Islet precursor cell (in vitro differentiated cells): ENCODE measurements around the gene TMEM178A.
"Not testable (repeated sequence)": the region's sequence is repeated elsewhere in the genome, so short reads cannot be mapped to it uniquely, and the experiment has no call there.

Source experiments
- DNase-seq: peaks from one replicate; pipeline ENCODE4 v3.0.0-alpha.2; 2018

TMEM178A gene

DNA sequence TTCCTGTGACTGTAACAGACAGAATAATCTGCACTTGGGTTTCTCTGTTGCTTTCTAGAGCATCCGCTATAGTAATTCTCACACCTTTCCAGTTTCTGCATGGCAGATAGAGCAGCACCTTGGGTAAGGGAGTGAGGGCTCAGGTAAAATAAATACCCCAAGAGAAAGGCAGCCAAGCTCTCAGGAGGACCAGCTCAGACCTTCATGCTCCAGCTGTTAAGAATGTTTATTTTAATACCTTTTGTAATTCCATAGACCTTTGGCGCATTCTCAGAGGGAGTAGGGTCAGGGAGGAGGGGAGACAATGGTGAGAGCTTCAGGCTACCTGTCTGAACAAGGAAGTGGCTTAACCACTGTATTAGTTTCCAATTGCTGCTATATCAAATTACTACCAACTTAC is 16.2 kb upstream of the TMEM178A start:
- no peak for DNase-seq

DNA sequence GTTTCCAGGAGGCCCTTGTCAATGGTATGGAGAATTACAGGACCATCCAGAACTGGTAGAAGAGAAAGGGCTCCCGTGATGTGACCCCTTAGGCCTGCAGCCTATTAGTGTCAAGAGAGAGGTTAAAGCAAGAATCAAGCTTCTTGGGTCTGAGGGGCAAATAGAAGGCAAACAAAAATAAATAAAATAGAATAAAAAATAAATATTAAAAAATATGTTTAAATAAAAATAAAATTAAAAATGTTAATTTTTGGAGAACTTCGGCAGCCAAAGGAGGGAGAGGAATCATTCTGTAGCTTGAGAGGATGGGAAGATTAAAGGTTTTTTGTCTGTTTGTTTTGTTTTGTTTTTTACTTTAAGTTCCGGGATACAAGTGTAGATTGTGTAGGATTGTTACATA is 15.2 kb upstream of the TMEM178A start:
- no peak for DNase-seq

DNA sequence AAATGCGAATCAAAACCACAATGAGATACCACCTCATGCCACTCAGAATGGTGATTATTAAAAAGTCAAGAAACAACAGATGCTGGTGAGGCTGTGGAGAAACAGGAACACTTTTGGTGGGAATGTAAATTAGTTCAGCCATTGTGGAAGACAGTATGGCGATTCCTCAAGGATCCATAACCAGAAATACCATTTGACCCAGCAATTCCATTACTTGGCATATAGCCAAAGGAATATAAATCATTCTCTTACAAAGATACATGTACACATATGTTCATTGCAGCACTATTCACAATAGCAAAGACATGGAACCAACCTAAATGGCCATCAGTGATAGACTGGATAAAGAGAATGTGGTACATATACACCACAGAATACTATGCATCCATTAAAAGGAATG is 9.5 kb upstream of the TMEM178A start:
- not testable (repeated sequence) for DNase-seq

DNA sequence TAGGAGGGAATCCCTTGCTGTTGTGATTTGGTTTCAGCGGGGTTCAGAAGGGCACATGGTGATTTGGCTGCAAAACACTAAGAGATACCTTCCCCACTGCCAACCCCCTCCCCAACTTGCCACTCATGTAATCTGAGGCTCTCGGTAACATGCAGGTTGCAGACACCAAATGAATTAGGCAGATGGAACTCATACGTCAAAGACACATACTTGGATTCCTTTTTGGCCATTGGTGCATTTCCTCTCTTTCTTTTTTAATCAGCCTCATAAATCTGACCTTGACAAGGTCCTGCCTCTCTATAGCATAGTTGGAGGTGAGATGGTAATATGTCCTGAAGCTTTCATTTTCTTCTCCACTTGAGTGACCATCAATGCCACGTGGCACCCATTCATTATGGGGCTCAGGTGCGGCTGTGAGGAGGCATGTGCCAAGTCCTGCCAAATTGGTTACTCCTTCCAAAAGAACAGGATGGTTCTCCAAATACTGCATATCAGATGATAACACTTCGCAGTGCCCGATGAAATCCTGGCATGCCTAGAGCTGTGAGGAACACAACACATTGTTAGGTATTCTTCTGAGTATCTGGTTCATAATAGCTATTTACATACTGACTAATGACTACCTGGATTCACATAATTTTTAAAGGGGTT is 8.3 kb upstream of the TMEM178A start:
- no peak for DNase-seq

DNA sequence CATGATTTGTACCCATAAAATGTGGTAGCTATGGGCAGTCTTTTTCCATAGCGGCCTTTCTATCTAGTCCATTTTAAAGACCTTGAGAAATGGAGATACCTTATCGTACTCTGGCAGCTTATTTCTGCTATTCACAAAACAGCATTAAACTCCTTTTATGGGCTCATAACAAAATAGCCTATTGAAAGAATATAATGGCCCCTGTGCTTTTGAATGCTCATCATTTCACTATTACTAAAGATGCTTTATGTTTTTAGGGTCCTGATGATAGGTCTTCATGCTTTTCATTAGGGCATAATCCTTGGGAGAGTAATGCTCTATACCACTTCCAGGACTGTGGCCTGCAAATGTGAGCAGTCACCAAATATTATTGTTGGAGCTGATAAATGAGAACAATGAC is 7.3 kb upstream of the TMEM178A start:
- no peak for DNase-seq

DNA sequence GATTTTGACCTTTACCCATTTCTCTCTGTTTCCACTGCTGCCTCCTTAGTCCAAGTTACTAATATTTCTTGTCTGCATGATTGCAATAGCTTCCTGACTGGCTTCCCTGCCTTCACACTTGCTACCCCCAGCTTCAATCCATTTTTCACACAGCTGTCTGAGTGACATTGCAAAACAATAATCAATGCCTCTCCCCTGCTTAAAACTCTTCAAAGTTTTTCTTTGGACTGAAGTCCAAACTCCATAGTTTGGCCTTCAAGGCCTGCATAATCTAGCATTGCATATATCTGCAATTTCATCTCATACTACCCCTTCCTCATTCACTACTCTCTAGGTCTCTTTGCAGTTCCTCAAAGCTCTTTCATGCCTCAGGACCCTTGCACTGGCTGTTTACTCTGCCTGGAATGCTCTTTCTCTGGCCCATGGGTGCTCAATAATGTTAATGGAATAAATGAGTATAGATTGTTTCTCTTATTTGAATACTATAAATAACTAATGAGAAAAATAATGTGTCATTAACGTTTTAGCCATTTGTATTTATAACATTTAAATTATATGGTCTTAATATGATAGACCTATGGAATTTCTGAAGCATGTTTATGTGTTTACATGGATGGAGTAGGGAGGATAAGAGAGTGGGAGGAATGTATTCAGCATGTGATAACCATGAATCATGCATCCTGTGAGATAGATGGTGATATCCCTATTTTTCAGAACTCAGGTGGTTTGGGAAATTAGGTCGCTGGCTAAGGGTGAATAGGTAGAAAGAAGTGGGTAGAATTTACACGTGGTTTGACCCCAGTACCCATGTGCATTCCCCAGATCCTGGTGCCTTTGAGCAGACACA is 5.7 kb upstream of the TMEM178A start:
- DNase-seq: no peak

DNA sequence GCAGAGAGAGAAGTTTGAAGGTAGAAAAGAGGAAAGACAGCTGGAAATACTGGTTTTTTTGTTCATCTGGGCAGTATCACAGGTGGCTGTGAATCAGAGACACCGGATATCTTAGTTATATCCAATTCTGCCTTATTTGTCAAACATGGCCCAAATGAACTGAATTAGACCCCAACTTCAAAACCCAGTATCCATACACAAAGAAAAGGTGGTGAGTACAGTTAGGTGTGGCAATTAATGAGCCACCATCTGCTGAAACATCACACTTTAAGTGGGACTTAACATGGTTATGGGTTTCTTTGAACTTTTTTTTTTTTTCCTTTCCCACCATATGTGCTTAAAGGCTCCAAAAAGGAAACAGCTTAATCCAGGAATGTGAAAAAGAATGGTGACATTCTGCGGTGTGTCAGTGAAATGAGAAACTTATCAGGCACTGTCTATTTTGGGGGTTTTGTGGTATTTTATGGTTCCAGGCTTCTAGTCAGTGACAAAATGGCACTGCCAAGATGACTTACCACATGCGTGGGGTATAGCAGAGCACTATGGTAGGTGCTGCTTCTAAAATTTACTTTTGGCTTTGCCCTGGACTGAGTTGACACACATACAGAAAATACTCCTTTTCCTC is 5.0 kb upstream of the TMEM178A start:
- no peak for DNase-seq

DNA sequence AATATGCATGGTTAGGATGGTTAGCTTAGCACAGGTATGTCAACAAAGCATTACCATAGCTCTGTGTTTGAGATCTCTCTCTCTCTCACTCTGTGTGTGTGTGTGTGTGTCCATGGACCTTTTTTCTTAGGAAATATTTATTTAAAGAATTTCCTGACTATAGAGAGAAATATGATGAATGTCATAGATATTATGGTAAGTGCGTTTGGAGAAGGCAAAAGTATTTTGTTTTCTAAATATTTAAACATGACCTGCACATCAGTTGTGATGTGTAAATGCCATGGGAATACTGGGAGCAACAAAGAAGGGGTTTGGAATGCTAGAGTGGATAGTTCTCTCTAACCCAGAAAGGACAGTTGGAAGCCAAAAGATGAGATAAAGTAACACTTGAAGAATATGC is 3.9 kb upstream of the TMEM178A start:
- no peak for DNase-seq

DNA sequence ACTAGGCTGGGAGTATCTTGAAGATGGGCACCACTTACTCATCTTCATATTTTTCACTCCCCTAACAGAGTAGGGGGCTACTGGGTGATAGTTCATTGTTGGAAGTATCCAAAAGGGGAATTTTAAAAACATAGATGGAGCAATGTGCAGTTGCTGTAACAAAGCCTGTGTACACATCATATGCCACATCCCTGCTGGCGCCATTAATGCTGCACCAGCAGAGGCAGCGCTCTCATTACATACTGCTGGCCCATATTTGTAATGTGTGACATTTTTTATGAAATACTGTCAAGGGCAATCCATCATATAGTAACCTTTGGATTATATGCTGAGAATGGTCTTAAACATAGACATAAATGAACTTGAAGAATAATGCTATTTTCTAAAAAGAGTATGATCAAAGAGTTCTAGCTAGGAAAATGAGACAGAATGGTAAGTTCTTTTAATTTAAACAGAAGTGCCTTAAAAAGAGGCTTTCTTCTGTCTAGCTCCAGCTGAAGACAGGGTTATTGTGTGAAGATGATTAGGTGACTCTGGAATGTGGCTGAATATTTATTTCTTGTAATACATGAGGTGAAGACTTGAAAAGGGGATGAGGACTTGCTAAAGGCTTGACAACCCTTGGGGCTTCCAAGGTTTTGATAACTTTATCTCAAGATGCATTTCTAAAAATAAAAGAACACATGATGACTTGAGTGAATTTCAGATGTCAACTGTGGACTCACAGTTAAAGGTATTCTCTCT is 2.4 kb upstream of the TMEM178A start:
- DNase-seq: no peak

DNA sequence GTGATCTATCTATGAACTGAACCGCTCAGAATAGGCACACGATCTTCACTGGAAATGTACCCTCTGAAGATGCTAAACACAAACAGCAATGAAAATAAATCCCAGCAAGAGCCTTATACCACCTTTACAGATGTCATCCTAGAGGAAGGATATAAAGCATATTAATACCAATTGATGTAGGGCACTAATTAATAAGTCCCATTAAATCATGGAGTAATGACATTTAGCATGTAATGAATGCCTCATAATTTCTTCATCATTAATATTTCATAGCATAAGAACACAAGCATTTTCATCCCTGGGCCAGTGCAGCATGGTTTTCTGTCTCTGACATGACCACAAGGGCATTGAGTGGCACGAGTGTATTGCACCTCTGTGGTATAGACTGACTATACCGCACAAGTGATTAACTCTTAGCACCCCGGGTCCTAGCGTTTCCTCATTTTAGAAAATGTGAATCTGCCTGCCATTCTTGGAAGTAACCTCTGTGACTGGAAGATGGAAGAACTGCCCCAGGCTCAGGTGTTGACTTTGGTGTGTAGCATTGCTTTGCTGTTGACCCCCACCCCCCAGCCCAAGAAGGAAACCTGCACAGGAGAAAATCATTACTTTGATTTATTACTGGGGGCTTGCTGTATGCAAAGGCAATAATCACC is 1.4 kb upstream of the TMEM178A start:
- no peak for DNase-seq

DNA sequence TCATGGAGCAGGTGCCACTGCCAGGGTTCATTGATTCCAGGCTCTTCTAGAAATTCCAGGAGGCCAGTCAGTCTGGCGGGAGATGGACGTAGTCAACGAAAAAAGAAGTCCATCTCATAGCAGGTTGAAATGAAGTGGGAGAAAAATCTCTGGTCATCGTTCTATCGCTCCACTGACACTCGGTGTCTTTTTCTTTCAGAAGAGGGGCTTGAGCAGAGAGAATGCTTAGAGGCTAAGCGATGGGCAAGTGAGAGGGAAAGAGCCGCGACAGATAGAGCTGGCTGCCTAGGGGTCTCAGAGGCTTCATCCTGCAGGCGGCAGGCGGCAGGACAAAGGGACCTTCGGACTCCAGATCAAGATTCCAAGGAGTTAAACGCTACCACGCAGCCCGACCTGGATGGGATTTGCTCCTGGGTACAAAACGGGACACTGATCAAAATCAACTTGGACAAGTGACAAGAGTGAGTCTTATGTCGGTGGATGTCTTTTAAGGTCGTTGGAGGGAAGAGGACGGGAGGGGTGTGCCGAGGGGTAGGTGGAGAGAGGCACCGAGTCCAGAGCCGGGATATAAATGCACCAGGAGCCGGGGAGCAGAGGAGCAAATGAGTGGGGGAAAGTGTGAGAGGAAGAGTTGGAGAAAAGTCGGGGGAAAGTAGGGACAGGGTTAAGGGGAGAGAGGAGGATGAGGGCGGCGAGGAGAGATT is 677 bp upstream of the TMEM178A start:
- peak; percentile 72 for DNase-seq

DNA sequence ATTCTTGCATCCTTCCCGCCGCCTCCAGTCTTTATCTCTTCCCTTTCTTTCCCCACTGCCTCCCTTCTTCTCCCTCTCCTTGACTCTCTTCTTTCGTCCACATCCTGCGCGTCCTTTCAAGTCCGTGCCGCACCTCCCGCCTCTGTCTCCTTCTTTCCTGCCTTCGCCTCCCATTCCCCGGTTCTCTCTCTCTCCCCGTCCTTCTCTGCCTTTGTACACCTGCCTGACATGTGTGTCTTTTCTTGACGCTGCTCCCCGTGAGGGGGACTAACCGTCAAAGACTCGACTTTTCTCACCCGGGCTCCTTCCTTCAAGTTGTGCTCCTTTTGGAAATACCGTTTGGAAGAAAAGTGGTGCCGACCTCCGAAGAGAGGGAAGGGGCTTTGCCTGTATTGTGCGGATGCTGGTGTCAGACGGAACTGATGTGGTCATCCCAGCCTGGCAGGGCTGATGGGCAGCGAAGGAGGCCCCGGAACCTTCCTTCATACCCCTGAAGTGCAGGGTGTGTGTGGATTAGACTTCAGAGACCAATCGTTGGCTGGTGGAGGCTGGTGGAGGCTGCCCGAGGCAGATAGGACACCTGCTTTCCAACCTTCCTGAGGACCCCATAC is 879 bp downstream of the TMEM178A start:
- DNase-seq: no peak

DNA sequence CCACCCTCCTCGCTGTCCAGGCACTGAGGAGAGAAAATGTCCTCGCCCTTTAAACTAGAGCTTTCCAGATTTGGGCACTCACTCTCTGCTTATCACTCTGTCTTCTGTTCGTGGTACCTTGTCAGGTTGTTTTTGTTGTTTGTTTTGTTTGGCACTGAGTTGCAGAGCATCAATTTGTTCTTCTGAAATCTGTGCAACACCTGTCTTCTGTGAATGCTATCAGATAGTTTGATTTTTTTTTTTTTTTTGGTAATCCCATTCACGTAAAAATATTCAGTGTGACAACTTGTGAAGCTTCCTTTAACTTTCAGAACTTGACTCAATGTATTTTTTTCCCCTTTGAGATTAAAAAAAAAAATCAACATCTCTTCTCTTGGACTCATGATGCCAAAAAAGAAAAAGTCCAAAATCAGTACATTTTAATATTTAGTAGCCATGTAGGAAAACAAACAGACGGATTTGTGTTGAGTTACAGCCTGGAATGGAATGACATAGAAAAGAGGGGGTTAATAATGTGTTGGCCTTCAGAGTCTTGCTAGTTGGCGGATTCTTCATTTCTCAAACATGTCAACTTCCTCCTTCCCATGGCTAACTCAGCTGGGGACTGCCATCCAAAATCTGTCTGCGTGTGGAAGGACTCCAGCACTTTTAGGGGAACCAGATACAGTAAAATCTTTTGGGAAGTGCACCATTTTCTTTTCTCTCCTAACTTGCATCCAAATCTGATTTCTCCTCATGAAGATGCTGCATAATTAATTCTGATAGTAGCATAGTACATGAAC is 1.6 kb downstream of the TMEM178A start:
- no peak for DNase-seq

DNA sequence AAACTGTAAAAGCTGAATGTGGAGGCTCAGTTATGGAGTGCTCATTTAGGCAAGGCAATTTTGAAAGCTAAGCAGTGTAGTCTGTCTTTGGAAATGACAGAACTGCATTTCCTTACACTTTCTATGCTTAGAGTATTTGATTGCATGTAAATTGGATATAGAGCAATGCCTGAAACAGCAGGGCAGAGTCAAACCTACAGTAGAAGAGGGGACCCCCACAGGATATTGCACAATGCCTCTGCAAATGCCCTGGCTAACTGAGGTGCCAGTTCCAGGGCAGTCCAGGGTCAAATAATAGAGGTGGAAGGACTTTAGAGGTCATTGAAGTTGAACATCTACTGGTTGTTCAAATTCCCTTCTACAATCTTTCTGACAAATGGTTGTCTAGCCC is 2.2 kb downstream of the TMEM178A start:
- no peak for DNase-seq

DNA sequence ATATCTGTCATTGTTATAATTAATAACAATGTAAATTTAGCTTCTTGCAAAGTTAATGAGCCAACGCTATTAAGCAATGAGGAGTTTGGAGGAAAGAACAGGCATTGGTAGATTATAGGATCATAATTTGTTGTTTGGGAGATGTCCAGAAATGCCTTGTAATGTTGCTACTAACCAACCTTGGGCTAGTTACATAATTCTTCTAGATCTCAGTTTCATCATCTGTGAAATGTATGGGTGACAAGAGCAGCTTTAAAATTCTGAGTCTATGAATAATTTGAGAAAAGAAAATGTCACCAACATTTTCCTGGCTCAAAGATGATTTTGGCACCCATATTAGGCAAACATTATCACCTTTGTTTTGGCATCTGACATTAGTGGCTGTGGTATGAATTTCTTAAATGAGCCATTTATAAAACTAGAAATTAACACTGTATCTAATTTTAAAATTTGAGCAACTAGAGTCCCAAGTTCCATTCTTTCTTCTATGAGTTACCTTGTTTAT is 2.9 kb downstream of the TMEM178A start:
- DNase-seq: no peak

DNA sequence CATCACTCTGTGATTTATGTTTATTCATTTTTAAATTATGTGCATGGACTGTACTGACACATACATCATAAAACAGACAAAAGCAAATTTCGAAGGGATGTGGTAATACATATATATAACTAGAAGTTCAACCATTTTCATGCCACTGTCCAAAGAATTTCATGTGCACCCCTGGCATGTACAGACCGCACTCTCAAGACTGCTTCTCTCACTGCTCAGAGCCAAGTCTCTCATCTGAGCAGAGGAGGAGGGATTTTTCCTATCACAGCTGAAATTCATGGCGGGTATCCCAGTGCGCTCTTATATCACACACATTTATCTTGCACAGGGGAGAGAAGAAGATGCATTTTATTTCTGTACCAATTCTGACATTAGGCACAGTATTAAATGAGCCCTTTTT is 5.9 kb downstream of the TMEM178A start:
- no peak for DNase-seq

DNA sequence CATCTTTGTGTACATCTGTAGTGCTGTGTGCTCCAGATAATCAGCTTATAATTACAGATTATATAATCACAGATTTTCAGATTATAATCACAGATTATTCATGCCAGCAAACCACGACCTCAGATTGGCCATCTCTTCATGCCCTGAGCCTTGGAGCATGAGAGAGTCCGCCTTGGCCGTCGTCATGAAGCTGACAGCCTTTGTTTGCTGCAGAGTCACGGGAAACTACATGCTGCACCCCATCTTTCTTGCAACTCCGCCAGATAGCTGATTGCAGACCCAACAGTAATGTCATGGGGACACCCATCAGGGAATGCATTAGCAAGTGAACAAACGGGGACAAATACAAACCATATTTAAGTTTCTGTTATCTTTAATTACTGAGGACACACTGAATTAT is 7.3 kb downstream of the TMEM178A start:
- DNase-seq: no peak

DNA sequence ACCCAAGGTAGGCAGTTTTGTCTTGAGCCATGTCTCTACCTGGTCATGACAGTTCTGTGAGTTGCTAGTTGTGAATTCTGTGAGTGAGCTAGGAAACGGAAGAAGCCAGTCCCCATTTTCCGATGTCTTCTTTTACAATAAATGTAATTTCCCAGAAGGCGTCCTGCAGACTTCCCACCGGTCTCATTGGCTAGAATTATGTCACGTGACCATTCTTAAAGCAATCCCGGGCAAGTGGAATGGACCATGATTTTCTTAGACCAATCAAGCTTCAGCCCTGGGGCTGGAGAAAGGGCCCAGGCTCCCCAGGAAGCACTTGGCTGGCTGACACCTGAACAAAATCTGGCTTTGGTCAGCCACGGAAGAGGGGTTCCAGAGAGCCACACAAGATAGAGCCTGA is 10.6 kb downstream of the TMEM178A start:
- DNase-seq: no peak

DNA sequence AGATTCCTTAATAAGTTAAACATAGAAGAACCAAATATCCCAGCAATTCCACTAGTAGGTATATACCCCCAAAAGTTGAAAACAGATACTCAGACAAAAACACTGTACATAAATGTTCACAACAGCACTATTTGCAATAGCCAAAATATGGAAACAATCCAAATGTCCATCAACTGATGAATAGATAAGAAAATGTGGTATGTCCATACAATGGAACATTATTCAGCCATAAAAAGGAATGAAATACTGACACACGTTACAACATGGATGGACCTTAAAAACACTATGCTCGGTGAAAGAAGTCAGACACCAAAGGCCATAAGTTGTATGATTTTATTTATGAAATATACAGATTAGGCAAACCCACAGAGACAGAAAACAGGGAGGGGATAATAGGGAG is 12.5 kb downstream of the TMEM178A start:
- DNase-seq: no peak

DNA sequence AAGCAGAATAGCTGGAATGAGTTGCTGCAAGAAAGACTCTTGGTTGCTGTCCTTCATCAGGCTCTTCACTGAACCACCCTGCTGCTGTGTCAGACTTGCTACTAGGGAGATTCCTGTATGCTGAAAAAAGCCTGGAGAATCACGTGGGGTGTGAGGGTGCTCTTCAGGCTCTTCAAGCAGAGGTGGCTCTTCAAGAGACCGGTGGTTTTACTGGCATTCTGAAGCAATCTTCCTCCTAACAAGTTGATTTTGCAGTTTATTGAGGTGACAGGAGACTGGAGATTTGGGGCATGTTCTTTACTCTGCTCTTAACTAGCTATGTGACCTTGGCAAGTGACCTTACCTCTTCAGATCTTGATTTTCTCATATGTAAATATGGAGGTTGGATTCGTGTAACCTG is 14.1 kb downstream of the TMEM178A start:
- DNase-seq: no peak
